Mammary epithelial cell (primary cell): ENCODE results near the gene SLC7A5.

Source experiments
- CTCF ChIP-seq, 2 donors: IDR thresholded peaks in 1 of 2; conservative IDR thresholded peaks in 1 of 2; 2 replicates each; pipeline ENCODE4 v1.5.1; 2011 to 2012; ENCODE audit warnings: inconsistent platforms in 2 of 2, low read length in 2 of 2, mild to moderate bottlenecking in 2 of 2, control low read depth in 1 of 2, low read depth in 1 of 2; ENCODE audit not compliant: insufficient read depth in 1 of 2; ENCODE audit errors: extremely low read depth in 1 of 2
- EZH2 ChIP-seq: IDR thresholded peaks from 2 replicates; pipeline ENCODE4 v1.6.1; 2012; ENCODE audit warnings: low read length, inconsistent platforms, borderline replicate concordance

- no peak for TF ChIP-seq CTCF (conservative IDR thresholded peaks at IDR 0.05 in 1 of 2, IDR thresholded peaks at IDR 0.05 in 1 of 2; ENCODE audit: extremely low read depth in 1 of 2, insufficient read depth in 1 of 2, low read depth in 1 of 2, low read length in 2 of 2)
- TF ChIP-seq EZH2 = no peak
Observed at GRCh38 chr16:87836844-87837581, 32.3 kb downstream of the SLC7A5 start.
